CD4-positive, alpha-beta T cell (primary cell): ENCODE measurements around the gene SH3BP5. TPM values are rescaled to one million over a fixed set of nuclear protein-coding genes. Genes with fewer than 3 reads are reported as not detected.

Source experiments
- ATAC-seq: fragments of 200-7000 bp; cut with Tn5 transposase; one replicate; pipeline ENCODE4 v1.10.0; 2022; ENCODE audit warnings: mild to moderate bottlenecking; ENCODE audit not compliant: poor library complexity
- CTCF ChIA-PET: fragments of 350-600 bp; sonication (Branson Sonifier 250); formaldehyde crosslinking; loops from one replicate; lab custom pipeline; 2021; ENCODE audit warnings: antibody characterized with exemption, inconsistent platforms; lab: Charles Lee
- POLR2A ChIA-PET: fragments of 350-600 bp; sonication (Branson Sonifier 250); formaldehyde crosslinking; loops from one replicate; lab custom pipeline; 2021; ENCODE audit warnings: antibody characterized with exemption, inconsistent platforms; lab: Charles Lee
- DNase-seq, 14 experiments: peaks; one replicate each; pipeline ENCODE4 v3.0.0-alpha.2; 2013 to 2020; ENCODE audit warnings: mixed read lengths in 2 of 14
- H3K27ac ChIP-seq, 2 donors: one replicate each; pipeline versions ENCODE4 v1.5.1 to v1.7.0; 2013; ENCODE audit warnings: low read length in 2 of 2, low read depth in 1 of 2, mild to moderate bottlenecking in 1 of 2
- H3K27me3 ChIP-seq, 2 experiments: 1 replicate in 1 of 2; 2 replicates in 1 of 2; pipeline versions ENCODE4 v1.6.1 to v1.7.0; 2013; ENCODE audit warnings: low read length in 2 of 2, control low read depth in 1 of 2, mild to moderate bottlenecking in 1 of 2, moderate library complexity in 1 of 2; ENCODE audit not compliant: insufficient read depth in 2 of 2, control insufficient read depth in 1 of 2
- H3K36me3 ChIP-seq: one replicate; pipeline ENCODE4 v1.6.1; 2013; ENCODE audit warnings: low read length, control low read depth; ENCODE audit not compliant: insufficient read depth
- H3K4me1 ChIP-seq: one replicate; pipeline ENCODE4 v1.6.1; 2013; ENCODE audit warnings: low read length, control low read depth; ENCODE audit not compliant: insufficient read depth
- H3K4me3 ChIP-seq: one replicate; pipeline ENCODE4 v1.5.1; 2013; ENCODE audit warnings: mild to moderate bottlenecking, low read length, moderate library complexity
- H3K9me3 ChIP-seq, 2 experiments: 1 replicate in 1 of 2; 2 replicates in 1 of 2; pipeline versions ENCODE4 v1.6.1 to v1.7.0; 2013; ENCODE audit warnings: low read length in 2 of 2, mild to moderate bottlenecking in 2 of 2, control low read depth in 1 of 2, moderate library complexity in 1 of 2; ENCODE audit not compliant: control insufficient read depth in 1 of 2, insufficient read depth in 1 of 2
- H3K27ac Mint-ChIP-seq: one replicate; pipeline ENCODE4 v1.8.0; 2020; ENCODE audit warnings: mixed read lengths
- H3K27me3 Mint-ChIP-seq: one replicate; pipeline ENCODE4 v1.8.0; 2021; ENCODE audit warnings: mixed read lengths
- H3K36me3 Mint-ChIP-seq: one replicate; pipeline ENCODE4 v1.8.0; 2021; ENCODE audit warnings: low read depth, mixed read lengths
- H3K4me1 Mint-ChIP-seq: one replicate; pipeline ENCODE4 v1.8.0; 2021; ENCODE audit warnings: low read depth, mixed read lengths
- H3K4me3 Mint-ChIP-seq: one replicate; pipeline ENCODE4 v1.8.0; 2020; ENCODE audit warnings: mild to moderate bottlenecking, mixed read lengths
- H3K9me3 Mint-ChIP-seq: one replicate; pipeline ENCODE4 v1.8.0; 2020; ENCODE audit warnings: mixed read lengths
- CTCF ChIP-seq: fragments of 200-600 bp; IDR thresholded peaks from one replicate; pipeline ENCODE4 v1.8.0; 2022; ENCODE audit warnings: antibody characterized with exemption, mild to moderate bottlenecking
- intact Hi-C, 2 experiments: fragments of 100-400 bp; cut with DNase I in 1 of 2; cut with micrococcal nuclease in 1 of 2; formaldehyde crosslinking; loops; one replicate each; pipeline versions ENCODE4 v1.15.1 to v1.9.0; 2023 to 2025; cut with DNase I, micrococcal nuclease
- total RNA-seq, 174 experiments: library from RNA in 2 of 174; stranded (reverse) in 2 of 174; gene quantifications; one replicate each; pipeline ENCODE4 v1.2.3 and lab custom pipeline; 2021 to 2026

The SH3BP5 gene
- total RNA-seq, 2 experiments from 2014 or later, result 16.8 to 17.7 TPM

- TF ChIP-seq CTCF, result no peak
- H3K9me3 Mint-ChIP-seq, result no peaks in the 10 kb centered on the region
- ChIA-PET CTCF (interaction anchor here (1.2 kb wide), 1 partner anchor 79 kb away, joined by 3 read pairs; no protein-coding TSS in a partner anchor), POLR2A (interaction anchor here (1.1 to 2.7 kb wide), 3 partner anchors 9 to 13 kb away, joined by 4 to 13 read pairs (median 7); no protein-coding TSS in a partner anchor)
- H3K27me3 Mint-ChIP-seq, result no peaks in the 10 kb centered on the region
- intact Hi-C loops, result no loop called here
- Histone ChIP-seq H3K4me3 (no peak overlapping the region), H3K36me3 (peaks cover 13% of the 10 kb centered on the region), H3K27me3 (no peaks in the 10 kb centered on the region), H3K27ac (no peak overlapping the region), H3K4me1 (peaks cover 84% of the 10 kb centered on the region), H3K9me3 (no peaks in the 10 kb centered on the region)
- H3K4me1 Mint-ChIP-seq, result peaks cover 91% of the 10 kb centered on the region
- peaks cover 18% of the 10 kb centered on the region for H3K36me3 Mint-ChIP-seq
- DNase-seq (no peak), ATAC-seq (no peak)
- no peak overlapping the region for H3K27ac Mint-ChIP-seq
- no peak overlapping the region for H3K4me3 Mint-ChIP-seq
These were observed 51.4 kb downstream of the SH3BP5 start for GRCh38 chr3:15280853-15281532.

GRCh38 chr3:15279671-15280402 lies 52.5 kb downstream of the SH3BP5 start:
- H3K27ac Mint-ChIP-seq, result peak overlapping the region; percentile 3

More at GRCh38 chr3:15279671-15280402, 52.5 kb downstream of the SH3BP5 start:
- H3K4me3 Mint-ChIP-seq, result no peak overlapping the region
- DNase-seq, result no peak
- H3K9me3 Mint-ChIP-seq, result no peaks in the 10 kb centered on the region
- H3K9me3 ChIP-seq, result no peaks in the 10 kb centered on the region
- POLR2A ChIA-PET, result interaction anchor here (2.7 kb wide), 1 partner anchor 12 kb away, joined by 13 read pairs; no protein-coding TSS in a partner anchor
- H3K27me3 ChIP-seq, result no peaks in the 10 kb centered on the region
- peaks cover 87% of the 10 kb centered on the region for H3K4me1 ChIP-seq
- no peak overlapping the region for H3K4me3 ChIP-seq
- intact Hi-C loops, result no loop called here
- CTCF ChIA-PET, result interaction anchor here (17.1 kb wide), 1 partner anchor 51 kb away, joined by 163 read pairs; the partner anchor contains the start of gene SH3BP5
- peaks cover 90% of the 10 kb centered on the region for H3K4me1 Mint-ChIP-seq
- H3K27ac ChIP-seq, result no peak overlapping the region
- peaks cover 5% of the 10 kb centered on the region for H3K36me3 ChIP-seq
- no peak for ATAC-seq
- H3K36me3 Mint-ChIP-seq, result peaks cover 13% of the 10 kb centered on the region
- no peak for TF ChIP-seq CTCF
- H3K27me3 Mint-ChIP-seq, result no peaks in the 10 kb centered on the region
